GM18951 (cell line): ENCODE results near the gene MYOM3.

Source experiments
- POLR2A ChIP-seq: IDR thresholded peaks from 4 replicates; pipeline ENCODE4 v1.6.1; 2011; ENCODE audit warnings: mild to moderate bottlenecking; ENCODE audit not compliant: insufficient read length, insufficient read depth; ENCODE audit errors: extremely low read depth
- in situ Hi-C: fragments of 300-500 bp; cut with MboI; formaldehyde crosslinking; loops from one replicate; pipeline ENCODE4 v1.12.0; 2022; ENCODE audit warnings: low sequenced_read_pairs, mixed read lengths, inconsistent platforms; ENCODE audit not compliant: unreplicated experiment

MYOM3 gene

GRCh38 chr1:24118410-24119242, 6.7 kb upstream of the MYOM3 start:
- in situ Hi-C loops: no loop called here
- TF ChIP-seq POLR2A: no peak

- TF ChIP-seq POLR2A: no peak
- in situ Hi-C loops: no loop called here
These were observed 5.9 kb upstream of the MYOM3 start for GRCh38 chr1:24117722-24118409.

- TF ChIP-seq POLR2A: no peak
- in situ Hi-C loops: no loop called here
These were observed 5.2 kb upstream of the MYOM3 start for GRCh38 chr1:24117132-24117531.

GRCh38 chr1:24114753-24115152, 2.8 kb upstream of the MYOM3 start:
- in situ Hi-C loops: no loop called here
- TF ChIP-seq POLR2A: no peak

- TF ChIP-seq POLR2A: no peak
- in situ Hi-C loops: no loop called here
These were observed 1.7 kb upstream of the MYOM3 start for GRCh38 chr1:24113641-24114033.

- no peak for TF ChIP-seq POLR2A
- in situ Hi-C loops: no loop called here
These were observed 506 bp downstream of the MYOM3 start for GRCh38 chr1:24111262-24111995.

- TF ChIP-seq POLR2A: no peak
- in situ Hi-C loops: no loop called here
These were observed 1.2 kb downstream of the MYOM3 start for GRCh38 chr1:24110642-24111261.

GRCh38 chr1:24109686-24110475, 2.1 kb downstream of the MYOM3 start:
- TF ChIP-seq POLR2A: no peak
- in situ Hi-C loops: no loop called here

- no peak for TF ChIP-seq POLR2A
- in situ Hi-C loops: no loop called here
These were observed 2.8 kb downstream of the MYOM3 start for GRCh38 chr1:24109166-24109483.

GRCh38 chr1:24108334-24109165, 3.4 kb downstream of the MYOM3 start:
- no peak for TF ChIP-seq POLR2A
- in situ Hi-C loops: no loop called here

- in situ Hi-C loops: no loop called here
- no peak for TF ChIP-seq POLR2A
These were observed 4.3 kb downstream of the MYOM3 start for GRCh38 chr1:24107462-24108138.
